GM12872 (cell line): ENCODE measurements around the gene CACHD1.

ENCODE experiments used
- CTCF ChIP-seq: IDR thresholded peaks from 3 replicates; pipeline ENCODE4 v1.5.1; 2011; ENCODE audit warnings: low read depth, mild to moderate bottlenecking, low read length, moderate library complexity; ENCODE audit not compliant: insufficient read depth

Gene CACHD1

GRCh38 chr1:64692911-64693310 lies 223.0 kb downstream of the CACHD1 start:
- TF ChIP-seq CTCF: no peak

- no peak for TF ChIP-seq CTCF
Observed at GRCh38 chr1:64693406-64693805, 223.5 kb downstream of the CACHD1 start.

- TF ChIP-seq CTCF: no peak
Observed at GRCh38 chr1:64696879-64697278, 226.9 kb downstream of the CACHD1 start.

GRCh38 chr1:64699327-64699726 lies 229.4 kb downstream of the CACHD1 start:
- TF ChIP-seq CTCF: no peak

GRCh38 chr1:64701071-64701470 lies 231.1 kb downstream of the CACHD1 start:
- TF ChIP-seq CTCF: no peak

GRCh38 chr1:64701886-64702285 lies 232.0 kb downstream of the CACHD1 start:
- no peak for TF ChIP-seq CTCF

- no peak for TF ChIP-seq CTCF
Observed at GRCh38 chr1:64703600-64703999, 233.7 kb downstream of the CACHD1 start.

- TF ChIP-seq CTCF: no peak
Observed at GRCh38 chr1:64705591-64705990, 235.7 kb downstream of the CACHD1 start.
